ENCODE measurements around the gene GNAI1.

Gene GNAI1

GRCh38 chr7:80134536-80135308, at the start of gene GNAI1:
TSS of gene GNAI1 (plus strand) at chr7:80134831. CDS start at chr7:80135161, 330 bp downstream.
- peak; percentile 11 for DNase-seq (ENCODE audit: low read depth)

- DNase-seq (ENCODE audit: low read depth), result no peak
Observed at GRCh38 chr7:80087051-80087770, 47.4 kb upstream of the GNAI1 start.

- DNase-seq (ENCODE audit: low read depth), result no peak
Observed at GRCh38 chr7:80087771-80088170, 46.9 kb upstream of the GNAI1 start.

- DNase-seq (ENCODE audit: low read depth), result no peak
Observed at GRCh38 chr7:80088705-80089104, 45.9 kb upstream of the GNAI1 start.

- DNase-seq (ENCODE audit: low read depth), result no peak
Observed at GRCh38 chr7:80089366-80089765, 45.3 kb upstream of the GNAI1 start.

- DNase-seq (ENCODE audit: low read depth), result no peak
Observed at GRCh38 chr7:80093349-80093748, 41.3 kb upstream of the GNAI1 start.

GRCh38 chr7:80095545-80095944, 39.1 kb upstream of the GNAI1 start:
- DNase-seq (ENCODE audit: low read depth), result no peak

- DNase-seq (ENCODE audit: low read depth), result no peak
Observed at GRCh38 chr7:80097756-80098155, 36.9 kb upstream of the GNAI1 start.

- DNase-seq (ENCODE audit: low read depth), result no peak
Observed at GRCh38 chr7:80098795-80099194, 35.8 kb upstream of the GNAI1 start.

- DNase-seq (ENCODE audit: low read depth), result no peak
Observed at GRCh38 chr7:80100254-80100653, 34.4 kb upstream of the GNAI1 start.

GRCh38 chr7:80105701-80106408, 28.8 kb upstream of the GNAI1 start:
- DNase-seq (ENCODE audit: low read depth), result no peak

GRCh38 chr7:80106498-80107113, 28.0 kb upstream of the GNAI1 start:
- DNase-seq (ENCODE audit: low read depth), result no peak

GRCh38 chr7:80107278-80107677, 27.4 kb upstream of the GNAI1 start:
- DNase-seq (ENCODE audit: low read depth), result no peak

GRCh38 chr7:80110376-80110775, 24.3 kb upstream of the GNAI1 start:
- DNase-seq (ENCODE audit: low read depth), result no peak

- DNase-seq (ENCODE audit: low read depth), result no peak
Observed at GRCh38 chr7:80114159-80114558, 20.5 kb upstream of the GNAI1 start.

GRCh38 chr7:80124526-80125264, 9.9 kb upstream of the GNAI1 start:
- no peak for DNase-seq (ENCODE audit: low read depth)

GRCh38 chr7:80127412-80128160, 7.0 kb upstream of the GNAI1 start:
- DNase-seq (ENCODE audit: low read depth), result no peak

GRCh38 chr7:80128918-80129317, 5.7 kb upstream of the GNAI1 start:
- DNase-seq (ENCODE audit: low read depth), result no peak

GRCh38 chr7:80129785-80130184, 4.8 kb upstream of the GNAI1 start:
- DNase-seq (ENCODE audit: low read depth), result no peak

GRCh38 chr7:80131675-80132435, 2.8 kb upstream of the GNAI1 start:
- no peak for DNase-seq (ENCODE audit: low read depth)

All from stimulated activated CD8-positive, alpha-beta memory T cell treated with anti-CD3 and anti-CD28 coated beads, Interleukin-4, amount 100 ng/mL, for 24 hours (primary cell).